Measurements from ENCODE around the gene CDH15. TPM values are rescaled to one million over a fixed set of nuclear protein-coding genes. Genes with fewer than 3 reads are reported as not detected.

CDH15 gene
- total and polyA plus RNA-seq, 9 of the 15 experiments (the other 6 are each of a cell fraction or from before 2014, with no cell fraction given): 0.07 to 0.18 TPM; not detected in 7

DNA sequence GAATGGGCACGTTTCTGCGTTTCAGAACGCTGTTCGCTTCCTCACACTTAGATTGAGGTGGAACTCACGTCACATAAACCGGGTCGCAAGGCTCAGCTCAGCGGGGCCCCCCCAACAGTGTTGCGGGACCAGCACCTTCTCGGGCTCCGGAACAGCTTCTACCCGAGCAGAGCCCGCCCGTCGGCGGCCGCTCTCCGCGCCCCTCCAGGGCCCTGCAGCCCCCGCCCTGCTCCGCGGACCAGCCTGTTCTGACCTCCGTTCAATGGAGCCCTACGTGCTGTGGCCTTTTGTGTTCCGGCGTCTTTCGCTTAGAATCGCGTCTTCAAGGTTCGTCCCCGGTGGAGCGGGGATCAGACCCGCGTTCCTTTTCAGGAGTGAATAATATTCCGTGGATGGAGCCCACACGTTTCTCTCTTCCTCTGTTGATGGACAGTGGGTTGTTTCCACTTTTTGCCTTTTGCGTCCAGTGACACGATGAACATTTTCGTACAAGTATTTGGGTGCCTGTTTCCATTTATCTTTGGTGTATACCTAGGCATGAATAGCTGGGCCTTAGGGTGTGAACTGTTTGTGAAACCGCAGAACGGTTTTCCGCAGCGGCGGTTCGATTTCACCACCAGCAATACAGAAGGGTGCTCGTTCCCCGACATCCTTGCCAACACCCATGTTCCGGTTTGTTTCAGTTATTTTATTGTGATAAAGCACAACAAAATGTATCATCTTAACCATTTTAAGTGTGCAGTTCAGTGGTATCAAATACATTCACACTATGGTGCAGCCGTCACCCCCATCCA is 31.1 kb downstream of the CDH15 start:
- H3K27ac ChIP-seq (ENCODE audit: extremely low read depth, low read depth, low read length): no peak overlapping the region
- WGBS (ENCODE audit: insufficient coverage, low coverage, missing lambda C conversion rate): 57% methylated on average over 46 of the region's 49 CpGs
- H3K4me2 ChIP-seq (ENCODE audit: insufficient read depth, low read length): peak overlapping the region; percentile 60
- peak; percentile 19 for FAIRE-seq
- peaks cover 5% of the 10 kb centered on the region for H3K9me3 ChIP-seq (replicated peaks; ENCODE audit: control insufficient read depth, insufficient read depth, low read depth, low read length)
- POLR2A ChIA-PET: interaction anchor here (0.6 to 1.6 kb wide), 3 partner anchors 15 to 105 kb away, joined by 3 to 4 read pairs (median 3); partner anchors contain the start of gene ZNF778
- no peak for DNase-seq (ENCODE audit: extremely low read depth in 1 of 4, low spot score in 3 of 4)
- no peak overlapping the region; the same call in 1 of the 2 replicates for H2AFZ ChIP-seq (ENCODE audit: low read depth, low read length)
- no peaks in the 10 kb centered on the region for H3K36me3 ChIP-seq (ENCODE audit: control insufficient read depth, insufficient read depth, low read length)
- in situ Hi-C loops (cut with MboI) (no loop called here), intact Hi-C loops (cut with micrococcal nuclease) (no loop called here)
- CTCF ChIA-PET (ENCODE audit: low intra/inter-chr PET ratio): no interaction called here
- peaks cover 7 to 15% of the 10 kb centered on the region in 2 experiments for H3K27me3 ChIP-seq (ENCODE audit: control insufficient read depth in 2 of 2, insufficient read depth in 2 of 2, low read length in 2 of 2)
- peaks cover 0 to 52% of the 10 kb centered on the region in 2 experiments; a peak in 2 of 5 replicates for H3K4me1 ChIP-seq (replicated peaks in 1 of 2; ENCODE audit: control insufficient read depth in 2 of 2, insufficient read depth in 2 of 2, low read length in 2 of 2)
- no peaks in the 10 kb centered on the region for H3K9me1 ChIP-seq (ENCODE audit: control insufficient read depth, insufficient read depth, low read length)
- no peak for TF ChIP-seq YBX1 (IDR thresholded peaks at IDR 0.05)
- TF ChIP-seq NRF1 (conservative IDR thresholded peaks at IDR 0.05 in 1 of 2, IDR thresholded peaks at IDR 0.05 in 1 of 2): 0 out of 4 replicates have a peak, but pooled peaks of 1 of the 2 experiments have one; percentile 3
- no peak for TF ChIP-seq TOE1 (IDR thresholded peaks at IDR 0.05; ENCODE audit: borderline replicate concordance)
- no peak for TF ChIP-seq TOE1 (CRISPR knock-in tag; IDR thresholded peaks at IDR 0.05; ENCODE audit: borderline replicate concordance, low read depth)
- TF ChIP-seq ZNF121 (CRISPR knock-in tag; conservative IDR thresholded peaks at IDR 0.05): no peak
- no peak for TF ChIP-seq RBBP5 (IDR thresholded peaks at IDR 0.05; ENCODE audit: borderline replicate concordance, insufficient read depth, low read length, poor library complexity, severe bottlenecking)
- TF ChIP-seq HLTF (IDR thresholded peaks at IDR 0.05): no peak
- TF ChIP-seq ZNF133 (CRISPR knock-in tag; IDR thresholded peaks at IDR 0.05): no peak
- TF ChIP-seq ZNF146 (CRISPR knock-in tag; IDR thresholded peaks at IDR 0.05; ENCODE audit: unreplicated experiment): peak; percentile 74
- H3K4me3 ChIP-seq: no peak overlapping the region
- no peaks in the 10 kb centered on the region; the same call in 1 of the 2 replicates for H4K20me1 ChIP-seq (replicated peaks; ENCODE audit: control insufficient read depth, insufficient read depth, low read length)
- BruUV-seq (replicated peaks): no TSS peak
- peak overlapping the region in 1 of 2 experiments; percentile 74; a peak in 1 of 4 replicates for H3K9ac ChIP-seq (ENCODE audit: insufficient read depth in 1 of 2, low read depth in 2 of 2, low read length in 2 of 2)
- ATAC-seq: no peak
- H3K79me2 ChIP-seq (ENCODE audit: control insufficient read depth, insufficient read depth, low read length): no peaks in the 10 kb centered on the region

All from K562 (cell line).